H9 (cell line): ENCODE data around the gene KRTAP26-1. TPM values are rescaled to one million over a fixed set of nuclear protein-coding genes. Genes with fewer than 3 reads are reported as not detected.

Experiments used
- DNase-seq: peaks from one replicate; pipeline ENCODE4 v3.0.0-alpha.2; 2017
- H2AFZ ChIP-seq: one replicate; pipeline ENCODE4 v1.6.1; 2013; ENCODE audit warnings: mild to moderate bottlenecking, low read length, control low read depth, moderate library complexity
- H2AK5ac ChIP-seq: 2 replicates; pipeline ENCODE4 v1.6.1; 2013; ENCODE audit warnings: low read length, control low read depth, mixed read lengths; ENCODE audit not compliant: insufficient read length
- H2BK120ac ChIP-seq: one replicate; pipeline ENCODE4 v1.6.1; 2013; ENCODE audit warnings: low read depth, mild to moderate bottlenecking, low read length, control low read depth, inconsistent platforms; ENCODE audit not compliant: poor library complexity, severe bottlenecking
- H2BK12ac ChIP-seq: 2 replicates; pipeline ENCODE4 v1.6.1; 2013; ENCODE audit warnings: low read length, control low read depth, mixed read lengths, low read depth; ENCODE audit not compliant: insufficient read length
- H2BK15ac ChIP-seq: 2 replicates; pipeline ENCODE4 v1.6.1; 2013; ENCODE audit warnings: low read depth, low read length, control low read depth
- H2BK20ac ChIP-seq: one replicate; pipeline ENCODE4 v1.6.1; 2013; ENCODE audit warnings: low read depth, mild to moderate bottlenecking, low read length, control low read depth, inconsistent platforms; ENCODE audit not compliant: poor library complexity, severe bottlenecking
- H2BK5ac ChIP-seq: 2 replicates; pipeline ENCODE4 v1.6.1; 2013; ENCODE audit warnings: low read length, control low read depth, mixed read lengths; ENCODE audit not compliant: insufficient read length
- H3K14ac ChIP-seq: 2 replicates; pipeline ENCODE4 v1.6.1; 2013; ENCODE audit warnings: low read length, control low read depth; ENCODE audit not compliant: insufficient read depth
- H3K18ac ChIP-seq: 2 replicates; pipeline ENCODE4 v1.6.1; 2013; ENCODE audit warnings: low read depth, mild to moderate bottlenecking, mixed read lengths, low read length, control low read depth; ENCODE audit not compliant: insufficient read length
- H3K23ac ChIP-seq: 2 replicates; pipeline ENCODE4 v1.6.1; 2013; ENCODE audit warnings: low read length, control low read depth, mixed read lengths, low read depth; ENCODE audit not compliant: insufficient read length
- H3K23me2 ChIP-seq: 2 replicates; pipeline ENCODE4 v1.6.1; 2013; ENCODE audit warnings: low read depth, mild to moderate bottlenecking, mixed read lengths, low read length, control low read depth; ENCODE audit not compliant: insufficient read length, poor library complexity, severe bottlenecking
- H3K27ac ChIP-seq: 2 replicates; pipeline ENCODE4 v1.5.1; 2013; ENCODE audit warnings: low read length, control low read depth, mixed read lengths, low read depth; ENCODE audit not compliant: insufficient read length
- H3K27me3 ChIP-seq: 2 replicates; pipeline ENCODE4 v1.6.1; 2013; ENCODE audit warnings: low read length, control low read depth, inconsistent platforms; ENCODE audit not compliant: insufficient read depth
- H3K4ac ChIP-seq: 2 replicates; pipeline ENCODE4 v1.6.1; 2013; ENCODE audit warnings: low read depth, mild to moderate bottlenecking, control low read depth, inconsistent platforms, low read length, moderate library complexity
- H3K4me1 ChIP-seq: 2 replicates; pipeline ENCODE4 v1.6.1; 2013; ENCODE audit warnings: low read length, control low read depth, inconsistent platforms; ENCODE audit not compliant: insufficient read depth
- H3K4me2 ChIP-seq: 2 replicates; pipeline ENCODE4 v1.6.1; 2013; ENCODE audit warnings: low read length, control low read depth, mixed read lengths; ENCODE audit not compliant: insufficient read length, insufficient read depth
- H3K56ac ChIP-seq: 2 replicates; pipeline ENCODE4 v1.6.1; 2013; ENCODE audit warnings: low read depth, mild to moderate bottlenecking, mixed read lengths, low read length, control low read depth; ENCODE audit not compliant: insufficient read length
- H3K79me1 ChIP-seq: 2 replicates; pipeline ENCODE4 v1.6.1; 2013; ENCODE audit warnings: low read depth, mild to moderate bottlenecking, moderate library complexity, low read length, control low read depth, inconsistent platforms; ENCODE audit not compliant: insufficient read depth, poor library complexity, severe bottlenecking
- H3K79me2 ChIP-seq: 2 replicates; pipeline ENCODE4 v1.6.1; 2013; ENCODE audit warnings: low read length, control low read depth, inconsistent platforms; ENCODE audit not compliant: insufficient read depth
- H3K9ac ChIP-seq: 2 replicates; pipeline ENCODE4 v1.6.1; 2013; ENCODE audit warnings: low read length, control low read depth, mixed read lengths; ENCODE audit not compliant: insufficient read length; ENCODE audit errors: extremely low read depth
- H3K9me3 ChIP-seq: one replicate; pipeline ENCODE4 v1.6.1; 2013; ENCODE audit warnings: low read depth, low read length, inconsistent platforms; ENCODE audit not compliant: control insufficient read depth
- H3T11ph ChIP-seq: one replicate; pipeline ENCODE4 v1.6.1; 2013; ENCODE audit warnings: mild to moderate bottlenecking, low read length, control low read depth, inconsistent platforms
- H4K20me1 ChIP-seq: one replicate; pipeline ENCODE4 v1.6.1; 2013; ENCODE audit not compliant: control insufficient read depth, insufficient read length, insufficient read depth
- H4K5ac ChIP-seq: 2 replicates; pipeline ENCODE4 v1.6.1; 2013; ENCODE audit warnings: low read depth, mild to moderate bottlenecking, mixed read lengths, low read length, control low read depth; ENCODE audit not compliant: insufficient read length
- H4K8ac ChIP-seq: replicated peaks from 2 replicates; pipeline ENCODE4 v1.6.1; 2013; ENCODE audit warnings: low read length, control low read depth, mixed read lengths, low read depth; ENCODE audit not compliant: insufficient read length
- H4K91ac ChIP-seq: 2 replicates; pipeline ENCODE4 v1.6.1; 2013; ENCODE audit warnings: low read depth, mild to moderate bottlenecking, moderate library complexity, mixed read lengths, low read length, control low read depth; ENCODE audit not compliant: insufficient read length
- H3K27ac Mint-ChIP-seq, 3 experiments: 2 replicates in 2 of 3; 3 replicates in 1 of 3; pipeline ENCODE4 v1.8.0; 2020 to 2021; ENCODE audit warnings: mixed read lengths in 3 of 3, mild to moderate bottlenecking in 1 of 3, moderate library complexity in 1 of 3
- H3K27me3 Mint-ChIP-seq: 2 replicates; pipeline ENCODE4 v1.8.0; 2021; ENCODE audit warnings: low read depth, mild to moderate bottlenecking, moderate library complexity, mixed read lengths
- H3K36me3 Mint-ChIP-seq, 3 experiments: 2 replicates in 2 of 3; 3 replicates in 1 of 3; pipeline ENCODE4 v1.8.0; 2020 to 2021; ENCODE audit warnings: low read depth in 3 of 3, mixed read lengths in 3 of 3; ENCODE audit not compliant: insufficient read depth in 1 of 3
- H3K4me1 Mint-ChIP-seq, 2 experiments: 2 replicates each; pipeline ENCODE4 v1.8.0; 2020; ENCODE audit warnings: mixed read lengths in 2 of 2
- H3K4me3 Mint-ChIP-seq, 2 experiments: 2 replicates in 1 of 2; 3 replicates in 1 of 2; pipeline ENCODE4 v1.8.0; 2020 to 2021; ENCODE audit warnings: mild to moderate bottlenecking in 2 of 2, mixed read lengths in 2 of 2, moderate library complexity in 1 of 2
- H3K9me3 Mint-ChIP-seq, 2 experiments: 2 replicates in 1 of 2; 3 replicates in 1 of 2; pipeline ENCODE4 v1.8.0; 2020; ENCODE audit warnings: mild to moderate bottlenecking in 2 of 2, mixed read lengths in 2 of 2, moderate library complexity in 1 of 2
- WGBS: extraction: QIAGEN DNeasy Blood & Tissue Kit; methylation state at CpG from one replicate; pipeline ENCODE4 v1.1.7; 2013; ENCODE audit warnings: missing lambda C conversion rate, low lambda C conversion rate, mixed read lengths; ENCODE audit not compliant: insufficient read length; ENCODE audit errors: extremely low coverage; 5-methylcytosine and 5-hydroxymethylcytosine counted together
- total RNA-seq: library from RNA; stranded (reverse); gene quantifications from 2 replicates; pipeline ENCODE4 v1.2.1, GENCODE V29; 2021
- TF ChIP-seq, protein P1 (sequence below): fragments of 200-600 bp; sonication (generic); conservative IDR thresholded peaks from 3 replicates; pipeline ENCODE4 v1.8.0; 2021; ENCODE audit warnings: antibody characterized with exemption, mild to moderate bottlenecking

The KRTAP26-1 gene
- total RNA-seq, 1 experiment from 2014 or later: not detected

DNA sequence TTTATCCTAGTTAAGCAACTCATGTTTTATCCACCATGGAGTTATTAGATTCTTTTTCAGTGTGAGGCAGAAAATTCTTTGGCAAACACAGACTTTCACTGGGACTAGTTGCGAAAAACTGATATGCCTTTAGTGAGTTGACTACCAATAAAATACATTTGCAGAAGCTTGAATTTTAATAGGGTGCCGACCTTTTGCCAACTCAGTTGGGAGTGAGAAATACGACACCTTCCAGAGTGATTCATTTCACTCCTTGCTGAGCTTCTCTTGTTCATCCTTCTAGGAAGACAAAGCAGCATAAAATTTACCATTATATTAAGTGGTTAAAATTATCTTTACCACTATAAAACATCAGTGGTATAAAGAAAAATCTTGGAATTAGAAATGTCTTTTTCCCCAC is 29.5 kb upstream of the KRTAP26-1 start:
- Histone ChIP-seq H2AK5ac (no peak overlapping the region), H2AFZ (no peak overlapping the region), H2BK20ac (no peak overlapping the region), H4K5ac (no peak overlapping the region), H4K91ac (no peak overlapping the region), H3K9ac (no peak overlapping the region), H3K4me2 (no peak overlapping the region), H2BK120ac (no peak overlapping the region), H3K79me1 (no peaks in the 10 kb centered on the region), H2BK12ac (no peak overlapping the region), H3K27me3 (no peaks in the 10 kb centered on the region), H3K56ac (no peak overlapping the region), H3K9me3 (no peaks in the 10 kb centered on the region), H3K23me2 (no peaks in the 10 kb centered on the region), H4K20me1 (no peaks in the 10 kb centered on the region), H3K4ac (no peak overlapping the region), H3K4me1 (peaks cover 4% of the 10 kb centered on the region; the same call in 1 of the 2 replicates), H3K23ac (no peak overlapping the region), H3T11ph (no peak overlapping the region), H4K8ac (no peak overlapping the region), H3K18ac (no peak overlapping the region), H2BK15ac (no peak overlapping the region), H3K27ac (no peak overlapping the region), H3K14ac (no peak overlapping the region), H3K79me2 (no peaks in the 10 kb centered on the region), H2BK5ac (no peak overlapping the region)
- Mint-ChIP-seq H3K27me3 (no peaks in the 10 kb centered on the region), H3K4me1 (peaks cover 13 to 29% of the 10 kb centered on the region in 2 experiments), H3K36me3 (peaks cover 0 to 7% (median 0%) of the 10 kb centered on the region in 3 experiments; a peak in 1 of 7 replicates), H3K27ac (no peak overlapping the region), H3K9me3 (peaks cover 8 to 15% of the 10 kb centered on the region in 2 experiments; a peak in 4 of 5 replicates), H3K4me3 (no peak overlapping the region)
- WGBS: no CpG with 5 or more reads among the region's 3 CpGs
- TF ChIP-seq, protein P1, sequence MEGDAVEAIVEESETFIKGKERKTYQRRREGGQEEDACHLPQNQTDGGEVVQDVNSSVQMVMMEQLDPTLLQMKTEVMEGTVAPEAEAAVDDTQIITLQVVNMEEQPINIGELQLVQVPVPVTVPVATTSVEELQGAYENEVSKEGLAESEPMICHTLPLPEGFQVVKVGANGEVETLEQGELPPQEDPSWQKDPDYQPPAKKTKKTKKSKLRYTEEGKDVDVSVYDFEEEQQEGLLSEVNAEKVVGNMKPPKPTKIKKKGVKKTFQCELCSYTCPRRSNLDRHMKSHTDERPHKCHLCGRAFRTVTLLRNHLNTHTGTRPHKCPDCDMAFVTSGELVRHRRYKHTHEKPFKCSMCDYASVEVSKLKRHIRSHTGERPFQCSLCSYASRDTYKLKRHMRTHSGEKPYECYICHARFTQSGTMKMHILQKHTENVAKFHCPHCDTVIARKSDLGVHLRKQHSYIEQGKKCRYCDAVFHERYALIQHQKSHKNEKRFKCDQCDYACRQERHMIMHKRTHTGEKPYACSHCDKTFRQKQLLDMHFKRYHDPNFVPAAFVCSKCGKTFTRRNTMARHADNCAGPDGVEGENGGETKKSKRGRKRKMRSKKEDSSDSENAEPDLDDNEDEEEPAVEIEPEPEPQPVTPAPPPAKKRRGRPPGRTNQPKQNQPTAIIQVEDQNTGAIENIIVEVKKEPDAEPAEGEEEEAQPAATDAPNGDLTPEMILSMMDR: no peak
- no peak for DNase-seq
